HepG2 (cell line): Measurements from ENCODE around the gene CCDC57. TPM values are rescaled to one million over a fixed set of nuclear protein-coding genes. Genes with fewer than 3 reads are reported as not detected.
A peak's percentile ranks its signal among the peaks of the same experiment; 100 is the strongest.

Source experiments
- GPN1 ChIP-seq: sonication (generic); formaldehyde crosslinking; IDR thresholded peaks from 2 replicates; pipeline ENCODE4 v1.5.1; 2020; ENCODE audit warnings: missing genetic modification reagents, borderline replicate concordance
- MAFG ChIP-seq: sonication (generic); formaldehyde crosslinking; IDR thresholded peaks from 2 replicates; pipeline ENCODE4 v1.5.1; 2020; ENCODE audit warnings: mild to moderate bottlenecking, missing genetic modification reagents
- MXI1 ChIP-seq: IDR thresholded peaks from 3 replicates; pipeline ENCODE4 v1.6.1; 2012; ENCODE audit warnings: low read depth, low read length, inconsistent platforms, borderline replicate concordance
- MYC ChIP-seq: sonication (generic); formaldehyde crosslinking; IDR thresholded peaks from 2 replicates; pipeline ENCODE4 v1.9.0; 2021; ENCODE audit warnings: missing genetic modification reagents, borderline replicate concordance
- POLR2AphosphoS2 ChIP-seq: IDR thresholded peaks from 2 replicates; pipeline ENCODE4 v1.6.1; 2011; ENCODE audit warnings: low read depth, low read length, improper control_type of control experiment
- ZNF567 ChIP-seq: sonication (generic); formaldehyde crosslinking; IDR thresholded peaks from 2 replicates; pipeline ENCODE4 v1.8.1; 2023; ENCODE audit warnings: mild to moderate bottlenecking, missing genetic modification reagents, borderline replicate concordance
- polyA plus RNA-seq, 8 experiments: library from polyadenylated mRNA; depleted of rRNA in 3 of 8; stranded (reverse) in 7 of 8; unstranded in 1 of 8; fragments of >200 nt; fragmentation: Illumina TruSeq in 4 of 8; extraction: Trizol in 4 of 8; gene quantifications; 2 replicates each; pipeline versions ENCODE4 v1.2.1 to v1.2.3, GENCODE V29; 2011 to 2016; ENCODE audit warnings: low read depth in 4 of 8, missing spikeins in 1 of 8, mixed read lengths in 1 of 8; ENCODE audit not compliant: insufficient read depth in 1 of 8
- total RNA-seq, 5 experiments: library from RNA; depleted of rRNA; stranded (reverse); fragments of >200 nt; fragmentation: Illumina TruSeq; extraction: Trizol; gene quantifications; 2 replicates each; pipeline ENCODE4 v1.2.3, GENCODE V29; 2016; ENCODE audit warnings: low read depth in 1 of 5
- TF ChIP-seq, protein P1 (sequence below): sonication (generic); formaldehyde crosslinking; IDR thresholded peaks from 2 replicates; pipeline ENCODE4; 2020; ENCODE audit warnings: missing genetic modification reagents, mild to moderate bottlenecking, borderline replicate concordance
- TF ChIP-seq, protein P2 (sequence below): sonication (generic); formaldehyde crosslinking; IDR thresholded peaks from 2 replicates; pipeline ENCODE4 v1.8.0; 2022; ENCODE audit warnings: mild to moderate bottlenecking, missing genetic modification reagents, moderate library complexity
- TF ChIP-seq, protein P3 (sequence below): sonication (generic); formaldehyde crosslinking; IDR thresholded peaks from 2 replicates; pipeline ENCODE4 v1.8.1; 2023; ENCODE audit warnings: mild to moderate bottlenecking, missing genetic modification reagents, borderline replicate concordance
- TF ChIP-seq, protein P4 (sequence below): sonication (generic); formaldehyde crosslinking; conservative IDR thresholded peaks from 2 replicates; pipeline ENCODE4 v1.8.0; 2022; ENCODE audit warnings: low read depth, missing genetic modification reagents
- TF ChIP-seq, protein P5 (sequence below): sonication (generic); formaldehyde crosslinking; IDR thresholded peaks from 2 replicates; pipeline ENCODE4 v1.4.0; 2020; ENCODE audit warnings: missing genetic modification reagents
- TF ChIP-seq, protein P6 (sequence below): sonication (generic); formaldehyde crosslinking; IDR thresholded peaks from 2 replicates; pipeline ENCODE4 v1.4.0; 2020; ENCODE audit warnings: missing genetic modification reagents

Gene CCDC57
- total and polyA plus RNA-seq, 2 of the 13 experiments (the other 11 are each of a cell fraction or from before 2014, with no cell fraction given), result 59.3 to 59.9 TPM

DNA sequence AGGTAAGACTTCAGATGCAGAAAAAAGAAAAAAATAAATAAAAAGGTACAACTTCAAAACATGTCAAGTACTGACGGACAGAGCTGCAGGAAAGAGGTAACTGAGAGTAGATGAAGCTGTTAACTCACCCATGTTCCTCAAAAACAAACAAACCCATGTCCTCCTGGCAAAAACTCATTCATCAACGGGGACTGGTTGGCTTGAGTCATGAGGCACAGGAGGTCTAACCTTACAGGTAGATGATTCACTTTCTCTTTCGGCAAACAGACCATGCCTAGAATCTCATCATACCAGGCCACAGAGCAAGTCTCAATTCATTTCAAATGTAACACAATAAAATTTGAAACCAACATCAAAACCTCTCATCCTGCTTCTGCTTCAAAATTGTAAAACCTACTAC lies 102.3 kb downstream of the CCDC57 start (continued):
- TF ChIP-seq, protein P1, sequence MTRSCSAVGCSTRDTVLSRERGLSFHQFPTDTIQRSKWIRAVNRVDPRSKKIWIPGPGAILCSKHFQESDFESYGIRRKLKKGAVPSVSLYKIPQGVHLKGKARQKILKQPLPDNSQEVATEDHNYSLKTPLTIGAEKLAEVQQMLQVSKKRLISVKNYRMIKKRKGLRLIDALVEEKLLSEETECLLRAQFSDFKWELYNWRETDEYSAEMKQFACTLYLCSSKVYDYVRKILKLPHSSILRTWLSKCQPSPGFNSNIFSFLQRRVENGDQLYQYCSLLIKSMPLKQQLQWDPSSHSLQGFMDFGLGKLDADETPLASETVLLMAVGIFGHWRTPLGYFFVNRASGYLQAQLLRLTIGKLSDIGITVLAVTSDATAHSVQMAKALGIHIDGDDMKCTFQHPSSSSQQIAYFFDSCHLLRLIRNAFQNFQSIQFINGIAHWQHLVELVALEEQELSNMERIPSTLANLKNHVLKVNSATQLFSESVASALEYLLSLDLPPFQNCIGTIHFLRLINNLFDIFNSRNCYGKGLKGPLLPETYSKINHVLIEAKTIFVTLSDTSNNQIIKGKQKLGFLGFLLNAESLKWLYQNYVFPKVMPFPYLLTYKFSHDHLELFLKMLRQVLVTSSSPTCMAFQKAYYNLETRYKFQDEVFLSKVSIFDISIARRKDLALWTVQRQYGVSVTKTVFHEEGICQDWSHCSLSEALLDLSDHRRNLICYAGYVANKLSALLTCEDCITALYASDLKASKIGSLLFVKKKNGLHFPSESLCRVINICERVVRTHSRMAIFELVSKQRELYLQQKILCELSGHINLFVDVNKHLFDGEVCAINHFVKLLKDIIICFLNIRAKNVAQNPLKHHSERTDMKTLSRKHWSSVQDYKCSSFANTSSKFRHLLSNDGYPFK (CRISPR knock-in tag), result no peak
- TF ChIP-seq MAFG (CRISPR knock-in tag) (no peak), MXI1 (peak; percentile 49; the same call in 1 of the 3 replicates), GPN1 (CRISPR knock-in tag) (no peak), ZNF567 (CRISPR knock-in tag) (no peak), POLR2AphosphoS2 (no peak), MYC (CRISPR knock-in tag) (no peak)
- TF ChIP-seq, protein P2, sequence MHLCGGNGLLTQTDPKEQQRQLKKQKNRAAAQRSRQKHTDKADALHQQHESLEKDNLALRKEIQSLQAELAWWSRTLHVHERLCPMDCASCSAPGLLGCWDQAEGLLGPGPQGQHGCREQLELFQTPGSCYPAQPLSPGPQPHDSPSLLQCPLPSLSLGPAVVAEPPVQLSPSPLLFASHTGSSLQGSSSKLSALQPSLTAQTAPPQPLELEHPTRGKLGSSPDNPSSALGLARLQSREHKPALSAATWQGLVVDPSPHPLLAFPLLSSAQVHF (CRISPR knock-in tag), result no peak
- TF ChIP-seq, protein P3, sequence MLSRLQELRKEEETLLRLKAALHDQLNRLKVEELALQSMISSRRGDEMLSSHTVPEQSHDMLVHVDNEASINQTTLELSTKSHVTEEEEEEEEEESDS (CRISPR knock-in tag), result no peak
- TF ChIP-seq, protein P4, sequence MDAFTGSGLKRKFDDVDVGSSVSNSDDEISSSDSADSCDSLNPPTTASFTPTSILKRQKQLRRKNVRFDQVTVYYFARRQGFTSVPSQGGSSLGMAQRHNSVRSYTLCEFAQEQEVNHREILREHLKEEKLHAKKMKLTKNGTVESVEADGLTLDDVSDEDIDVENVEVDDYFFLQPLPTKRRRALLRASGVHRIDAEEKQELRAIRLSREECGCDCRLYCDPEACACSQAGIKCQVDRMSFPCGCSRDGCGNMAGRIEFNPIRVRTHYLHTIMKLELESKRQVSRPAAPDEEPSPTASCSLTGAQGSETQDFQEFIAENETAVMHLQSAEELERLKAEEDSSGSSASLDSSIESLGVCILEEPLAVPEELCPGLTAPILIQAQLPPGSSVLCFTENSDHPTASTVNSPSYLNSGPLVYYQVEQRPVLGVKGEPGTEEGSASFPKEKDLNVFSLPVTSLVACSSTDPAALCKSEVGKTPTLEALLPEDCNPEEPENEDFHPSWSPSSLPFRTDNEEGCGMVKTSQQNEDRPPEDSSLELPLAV (CRISPR knock-in tag), result no peak
- TF ChIP-seq, protein P5, sequence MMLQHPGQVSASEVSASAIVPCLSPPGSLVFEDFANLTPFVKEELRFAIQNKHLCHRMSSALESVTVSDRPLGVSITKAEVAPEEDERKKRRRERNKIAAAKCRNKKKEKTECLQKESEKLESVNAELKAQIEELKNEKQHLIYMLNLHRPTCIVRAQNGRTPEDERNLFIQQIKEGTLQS, result no peak
- TF ChIP-seq, protein P6, sequence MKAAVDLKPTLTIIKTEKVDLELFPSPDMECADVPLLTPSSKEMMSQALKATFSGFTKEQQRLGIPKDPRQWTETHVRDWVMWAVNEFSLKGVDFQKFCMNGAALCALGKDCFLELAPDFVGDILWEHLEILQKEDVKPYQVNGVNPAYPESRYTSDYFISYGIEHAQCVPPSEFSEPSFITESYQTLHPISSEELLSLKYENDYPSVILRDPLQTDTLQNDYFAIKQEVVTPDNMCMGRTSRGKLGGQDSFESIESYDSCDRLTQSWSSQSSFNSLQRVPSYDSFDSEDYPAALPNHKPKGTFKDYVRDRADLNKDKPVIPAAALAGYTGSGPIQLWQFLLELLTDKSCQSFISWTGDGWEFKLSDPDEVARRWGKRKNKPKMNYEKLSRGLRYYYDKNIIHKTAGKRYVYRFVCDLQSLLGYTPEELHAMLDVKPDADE (CRISPR knock-in tag), result no peak
